RPMI8226 (cell line): ENCODE data around the gene ADGRD1.

Source experiments
- DNase-seq: peaks from one replicate; pipeline ENCODE4 v3.0.0-alpha.2; 2015

The ADGRD1 gene

DNA sequence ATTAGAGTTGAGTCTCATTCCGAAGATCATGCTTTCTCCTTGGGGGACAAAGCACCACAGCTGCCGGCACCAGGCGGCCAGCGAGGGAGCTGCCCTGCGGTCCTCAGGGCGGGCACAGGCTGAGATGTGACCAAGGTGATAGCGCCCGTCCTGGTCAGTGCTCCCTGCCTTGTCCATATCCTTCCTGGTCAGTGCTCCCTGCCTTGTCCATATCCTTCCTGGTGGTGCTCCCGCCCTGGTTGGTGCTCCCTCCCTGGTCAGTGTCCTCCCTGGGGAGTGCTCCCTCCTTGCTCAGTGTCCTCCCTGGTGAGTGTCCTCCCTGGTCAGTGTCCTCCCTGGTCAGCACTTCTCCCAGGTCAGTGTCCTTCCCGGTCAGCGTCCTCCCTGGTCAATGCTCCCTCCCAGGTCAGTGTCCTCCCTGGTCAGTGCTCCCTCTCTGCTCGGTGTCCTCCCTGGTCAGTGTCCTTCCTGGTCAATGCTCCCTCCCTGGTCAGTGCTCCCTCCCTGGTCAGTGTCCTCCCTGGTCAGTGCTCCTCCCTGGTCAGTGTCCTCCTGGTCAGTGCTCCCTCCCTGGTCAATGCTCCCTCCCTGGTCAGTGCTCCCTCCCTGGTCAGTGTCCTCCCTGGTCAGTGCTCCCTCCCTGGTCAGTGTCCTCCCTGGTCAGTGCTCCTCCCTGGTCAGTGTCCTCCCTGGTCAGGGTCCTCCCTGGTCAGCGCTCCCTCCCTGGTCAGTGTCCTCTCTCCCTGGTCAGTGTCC is 92.2 kb downstream of the ADGRD1 start:
- DNase-seq: no peak

DNA sequence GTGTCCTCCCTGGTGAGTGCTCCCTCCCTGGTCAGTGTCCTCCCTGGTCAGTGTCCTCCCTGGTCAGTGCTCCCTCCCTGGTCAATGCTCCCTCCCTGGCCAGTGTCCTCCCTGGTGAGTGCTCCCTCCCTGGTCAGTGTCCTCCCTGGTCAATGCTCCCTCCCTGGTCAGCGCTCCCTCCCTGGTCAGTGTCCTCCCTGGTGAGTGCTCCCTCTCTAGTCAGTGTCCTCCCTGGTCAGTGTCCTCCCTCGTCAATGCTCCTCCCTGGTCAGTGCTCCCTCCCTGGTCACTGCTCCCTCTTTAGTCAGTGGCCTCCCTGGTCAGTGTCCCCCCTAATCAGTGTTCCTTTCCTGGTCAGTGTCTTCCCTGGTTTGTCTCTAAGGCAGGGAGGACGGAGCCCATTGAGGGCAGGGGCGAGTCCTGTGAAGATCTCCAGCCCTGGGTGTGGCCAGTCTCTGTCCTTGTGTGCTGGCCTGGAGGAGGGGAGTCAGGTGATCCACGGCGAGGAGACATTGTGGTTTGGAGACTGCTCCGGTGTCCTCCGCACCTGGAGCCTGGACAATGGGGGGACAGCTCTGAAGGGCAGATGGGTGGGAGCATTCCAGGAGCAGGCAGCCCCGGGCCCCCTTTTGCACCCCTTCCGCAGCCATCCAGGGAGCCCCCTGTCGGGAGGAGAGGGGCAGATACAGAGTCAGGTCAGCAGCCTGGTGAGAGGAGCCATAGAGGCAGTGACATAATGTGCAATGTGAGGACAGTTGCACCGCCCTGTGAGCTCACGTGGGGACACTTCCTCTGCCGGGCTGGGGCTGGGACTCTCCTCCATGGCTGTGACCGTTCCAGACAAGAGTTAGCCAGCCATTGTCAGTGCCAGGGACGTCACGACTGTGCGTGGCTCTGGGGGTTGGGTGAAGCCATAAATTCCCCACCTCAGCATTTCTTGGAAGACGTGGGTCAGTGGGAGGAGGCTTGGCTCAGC is 93.4 kb downstream of the ADGRD1 start:
- peak; percentile 17 for DNase-seq

DNA sequence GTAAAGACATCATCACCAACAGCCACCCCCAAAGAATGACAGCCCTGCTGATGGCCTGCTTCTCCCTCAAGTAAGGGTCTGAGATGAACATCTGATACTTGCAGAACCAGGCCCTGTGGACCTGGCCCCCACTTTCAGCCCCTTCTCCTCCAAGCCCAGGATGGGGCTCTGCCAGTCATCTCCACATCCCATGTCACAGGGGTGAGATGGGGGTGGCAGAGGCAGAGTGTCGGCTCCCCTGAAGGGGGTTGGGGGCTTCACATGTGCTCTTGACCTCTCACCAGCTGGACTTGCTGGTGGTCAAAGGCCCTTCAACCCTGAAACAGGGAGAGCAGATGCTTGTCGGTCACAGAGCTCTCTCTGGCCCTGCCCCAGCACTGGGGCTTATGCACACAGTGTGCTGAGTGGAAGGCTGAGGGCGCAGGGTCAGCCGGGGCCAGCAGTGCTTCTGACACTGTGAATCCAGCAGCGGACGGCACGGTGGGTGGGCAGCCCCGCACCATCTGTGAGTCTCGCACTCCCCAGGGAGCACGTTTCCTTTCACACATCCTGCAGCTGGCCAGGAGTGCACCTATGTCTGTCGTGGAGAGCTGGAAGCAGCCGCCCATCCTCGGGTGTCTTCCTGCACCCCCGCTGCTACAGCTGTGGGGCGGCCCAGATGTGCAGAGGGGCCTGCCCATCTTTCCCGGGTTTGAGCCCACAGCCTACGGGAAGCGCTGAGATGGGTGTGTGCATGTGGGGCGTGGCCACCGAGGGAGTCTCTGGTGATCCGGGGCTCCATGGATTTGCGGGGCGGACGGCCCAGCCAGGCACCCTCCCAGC is 94.3 kb downstream of the ADGRD1 start:
- no peak for DNase-seq

DNA sequence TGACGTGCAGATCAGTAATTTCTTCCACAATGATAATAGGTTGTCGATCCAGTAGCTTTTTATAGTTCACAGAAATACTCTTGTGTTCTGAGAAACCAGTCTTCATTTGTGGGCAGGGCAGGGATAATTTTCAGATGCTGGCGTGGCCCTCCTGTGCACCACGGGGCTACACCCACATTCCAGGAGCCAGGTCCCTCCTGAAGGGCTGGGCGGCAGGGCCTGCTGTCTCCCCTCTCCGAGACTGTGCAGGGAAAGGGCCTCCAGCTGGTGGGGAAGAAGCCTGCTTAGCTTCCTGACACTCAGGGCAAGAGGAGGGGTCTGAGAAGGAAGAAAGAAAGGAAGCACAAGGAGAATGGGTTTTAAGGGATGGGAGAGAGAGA is 94.9 kb downstream of the ADGRD1 start:
- no peak for DNase-seq

DNA sequence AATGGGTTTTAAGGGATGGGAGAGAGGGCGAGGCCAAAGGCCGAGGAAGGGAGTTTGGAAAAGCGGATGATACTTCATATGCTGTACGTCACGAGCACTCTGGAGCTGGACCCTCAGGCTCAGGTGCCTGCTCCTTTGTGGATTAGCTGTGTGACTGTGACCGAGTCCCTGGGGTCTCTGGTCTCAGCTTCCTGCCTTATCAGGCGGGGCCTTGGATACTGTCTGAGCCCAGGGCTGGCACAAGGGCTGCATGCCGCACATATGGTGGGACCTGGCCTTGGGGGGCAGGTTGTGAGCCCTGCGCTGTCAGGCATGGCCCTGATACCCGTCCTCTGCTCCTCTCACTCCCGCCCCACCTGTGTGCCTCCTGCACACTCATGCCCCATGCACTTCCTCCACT is 95.3 kb downstream of the ADGRD1 start:
- no peak for DNase-seq

DNA sequence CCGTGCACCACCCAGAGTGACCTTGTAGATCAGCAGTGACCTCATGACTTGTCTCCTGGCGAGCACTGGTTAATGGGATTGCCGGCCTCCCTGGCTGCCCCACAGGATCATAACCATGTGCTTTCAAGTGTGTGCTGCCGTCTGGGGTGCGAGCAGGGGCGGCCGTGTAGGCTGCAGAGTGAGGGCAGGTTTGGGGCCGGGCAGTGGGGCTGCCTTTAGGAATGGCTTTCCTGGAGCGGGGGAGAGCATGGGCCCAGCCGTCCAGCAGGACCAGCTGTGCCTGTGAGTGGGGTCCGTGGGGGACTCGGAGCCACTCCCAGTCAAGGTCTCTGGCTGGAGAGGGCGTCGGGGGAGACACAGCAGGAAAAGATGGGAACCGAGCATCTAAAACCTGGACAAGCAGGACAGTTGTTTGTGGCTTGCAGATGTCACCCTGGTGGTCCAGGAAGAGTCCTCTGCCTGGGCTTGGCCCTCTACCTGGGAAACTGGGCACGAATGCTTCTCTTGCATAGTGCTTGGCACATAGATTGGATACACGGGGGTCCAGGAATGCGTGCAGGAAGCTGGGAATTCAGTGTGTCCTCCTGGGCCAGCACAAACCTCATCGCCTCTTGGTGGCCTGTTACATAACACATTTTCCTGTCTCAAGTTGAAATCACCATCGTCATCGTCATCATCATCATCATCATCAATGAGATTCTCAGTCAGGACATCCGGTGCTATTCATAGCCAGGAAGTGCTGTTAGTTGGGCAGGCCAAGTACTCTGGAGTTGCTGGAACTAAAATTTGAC is 96.0 kb downstream of the ADGRD1 start:
- DNase-seq: no peak

DNA sequence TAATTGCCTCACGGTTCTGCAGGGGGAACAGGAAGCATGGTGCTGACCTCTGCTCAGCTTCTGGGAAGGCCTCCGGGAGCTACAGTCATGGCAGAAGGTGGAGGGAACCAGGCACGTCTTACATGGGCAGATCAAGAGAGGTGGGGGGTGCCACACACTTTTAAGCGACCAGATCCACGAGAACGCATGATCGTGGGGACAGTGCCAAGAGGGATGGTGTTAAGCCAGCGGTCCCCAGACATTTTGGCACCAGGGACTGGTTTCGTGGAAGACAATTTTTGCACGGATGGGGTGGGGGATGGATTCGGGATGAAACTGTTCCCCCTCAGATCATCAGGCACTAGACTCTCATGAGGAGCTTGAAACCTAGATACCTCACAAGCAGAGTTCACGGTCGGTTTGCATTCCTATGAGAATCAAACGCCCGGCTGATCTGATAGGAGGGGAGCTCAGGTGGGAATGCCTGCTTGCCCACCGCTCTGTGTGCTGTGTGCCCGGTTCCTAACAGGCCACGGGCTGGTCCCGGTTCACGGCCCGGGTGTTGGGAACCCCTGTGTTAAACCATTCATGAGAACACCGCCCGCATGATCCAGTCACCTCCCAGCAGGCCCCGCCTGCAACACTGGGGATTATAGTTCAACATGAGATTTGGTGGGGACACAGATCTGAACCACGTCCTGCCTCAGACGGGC is 96.9 kb downstream of the ADGRD1 start:
- no peak for DNase-seq

DNA sequence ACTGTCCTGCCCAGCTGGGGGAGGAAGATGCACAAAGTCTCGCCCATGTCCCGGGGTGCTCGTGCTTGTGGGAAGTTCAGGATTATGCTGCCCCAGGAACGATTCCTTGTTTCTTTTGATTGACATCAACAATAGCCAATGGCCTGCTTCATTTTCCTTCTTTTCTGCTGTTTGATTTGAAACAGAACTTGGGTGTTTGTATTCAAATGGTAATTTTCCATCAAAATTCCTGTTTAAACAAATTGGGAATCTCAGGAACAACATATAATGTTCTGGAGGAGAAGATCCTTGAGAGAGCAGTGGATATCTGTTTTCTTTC is 97.4 kb downstream of the ADGRD1 start:
- no peak for DNase-seq

DNA sequence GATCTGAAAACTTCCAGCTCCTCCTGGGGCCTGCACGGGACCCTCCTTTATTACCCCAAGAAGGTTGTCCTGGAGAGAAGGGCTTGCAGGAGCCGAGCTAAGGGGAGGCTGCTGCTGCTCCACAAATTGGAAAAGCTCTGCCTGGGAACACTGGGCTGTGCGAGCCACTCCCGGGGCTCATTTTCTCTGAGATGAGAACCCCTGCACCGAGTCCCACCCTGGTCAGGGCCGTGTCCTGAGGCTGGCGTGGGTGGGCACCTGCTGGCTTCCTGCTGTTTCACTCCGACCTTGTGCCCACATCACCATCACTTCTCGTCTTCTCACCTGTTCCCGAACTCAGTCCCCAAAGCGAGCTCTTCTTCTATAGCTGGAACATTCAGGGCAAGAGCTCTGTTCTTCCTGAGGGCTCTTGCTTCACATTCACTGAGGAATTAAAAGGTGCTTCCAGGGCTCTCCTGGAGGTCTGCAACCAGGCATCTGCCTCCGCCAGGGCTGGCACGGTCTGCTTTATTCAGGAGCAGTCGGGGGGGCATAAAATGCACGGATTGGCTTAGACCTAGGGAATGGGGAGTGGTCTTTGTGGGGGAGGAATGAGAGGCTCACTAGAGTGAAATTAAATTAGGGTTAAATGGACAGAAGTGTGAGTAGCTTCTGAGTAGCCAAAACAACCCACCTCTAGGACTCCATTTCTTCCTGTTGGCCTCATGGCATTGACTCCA is 98.5 kb downstream of the ADGRD1 start:
- no peak for DNase-seq

DNA sequence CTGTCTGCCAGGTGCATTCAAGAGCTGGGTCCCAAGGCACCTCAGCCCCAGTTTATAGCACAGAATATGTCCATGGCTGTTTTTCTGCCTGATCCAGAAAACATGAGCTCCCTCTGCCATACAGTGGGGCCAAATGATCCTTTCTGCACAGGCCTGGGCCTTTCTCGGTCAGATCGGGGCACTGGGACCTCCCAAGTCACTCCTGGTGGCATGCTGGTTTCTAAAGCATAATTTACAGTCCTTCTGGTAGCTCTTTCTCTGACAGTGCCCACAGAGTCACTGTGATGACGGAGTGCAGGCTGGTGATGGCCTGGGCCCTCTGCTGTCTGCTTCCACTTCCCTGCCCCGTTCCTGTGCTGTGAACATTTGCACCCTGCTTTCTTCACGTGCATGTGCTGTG is 99.2 kb downstream of the ADGRD1 start:
- DNase-seq: no peak

DNA sequence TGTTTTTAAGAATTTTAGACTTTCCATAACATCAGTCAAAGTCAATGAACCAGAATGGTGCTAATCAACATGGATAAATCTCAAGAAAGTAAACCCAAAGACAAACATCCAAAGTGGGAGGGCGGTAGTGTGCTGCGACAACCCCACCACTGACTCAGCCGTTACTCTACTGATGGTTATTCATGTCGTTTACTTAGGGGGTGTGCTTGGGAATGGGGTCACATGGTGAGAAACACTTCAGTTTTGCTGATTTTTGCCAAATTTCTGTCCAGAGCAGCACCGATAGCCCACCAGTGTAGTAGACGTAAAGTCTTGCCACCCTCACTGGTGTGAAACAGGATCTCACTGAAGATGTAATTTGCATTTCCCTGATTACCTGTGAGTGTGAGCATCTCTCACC is 99.9 kb downstream of the ADGRD1 start:
- no peak for DNase-seq

DNA sequence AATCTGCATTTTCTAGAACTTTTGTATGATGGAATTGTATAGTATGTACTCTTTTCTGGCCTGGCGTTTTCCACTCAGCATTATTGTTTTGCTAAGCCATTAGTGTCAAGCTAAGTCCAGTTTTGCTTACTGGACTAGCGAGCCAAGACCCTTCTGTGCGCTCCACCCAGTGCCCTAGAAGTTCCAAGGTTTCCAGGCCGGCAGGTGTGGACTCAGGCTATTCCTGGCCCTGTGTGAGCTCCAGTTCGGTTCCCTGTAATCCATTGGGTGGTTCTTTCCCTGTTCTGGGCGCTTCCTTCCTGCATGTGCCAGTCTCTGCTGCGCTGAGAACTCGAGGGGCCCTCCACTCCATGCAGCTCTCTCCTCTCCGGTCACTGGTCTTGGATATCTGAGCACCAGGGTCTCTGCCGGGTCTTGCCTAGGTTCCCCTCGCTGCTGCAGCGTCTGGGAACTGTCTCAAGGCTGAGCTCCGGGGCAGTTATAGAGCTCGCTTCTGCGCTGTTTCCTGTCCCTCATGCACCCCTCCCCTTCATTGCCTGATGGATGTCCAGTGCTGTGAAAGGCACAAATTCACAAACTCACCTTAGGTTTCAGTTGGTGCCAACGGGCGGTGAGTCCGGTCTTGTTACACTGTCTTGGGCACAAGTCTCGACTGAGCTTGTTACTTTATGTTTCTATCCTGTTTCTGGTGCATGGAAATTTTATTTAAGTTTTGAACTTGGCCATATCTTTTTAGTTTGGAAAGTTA is 100.8 kb downstream of the ADGRD1 start:
- DNase-seq: no peak

DNA sequence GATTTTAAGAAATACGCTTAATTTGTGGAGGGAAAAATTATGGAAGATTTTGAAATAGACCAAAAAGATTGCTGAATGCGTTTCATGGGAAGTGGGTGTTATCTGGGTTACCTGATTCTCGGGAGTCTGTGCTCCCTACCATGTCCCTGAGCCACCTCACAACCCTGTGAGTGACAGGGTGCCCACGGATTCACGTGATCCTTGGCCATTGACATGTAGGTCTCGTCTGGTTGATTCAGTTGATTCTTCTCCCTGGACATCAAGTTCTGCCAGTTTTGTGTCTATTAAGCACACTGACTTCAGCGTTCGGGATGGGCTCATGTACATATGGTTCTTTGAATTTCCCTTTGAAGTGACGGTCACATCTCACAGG is 101.4 kb downstream of the ADGRD1 start:
- no peak for DNase-seq

DNA sequence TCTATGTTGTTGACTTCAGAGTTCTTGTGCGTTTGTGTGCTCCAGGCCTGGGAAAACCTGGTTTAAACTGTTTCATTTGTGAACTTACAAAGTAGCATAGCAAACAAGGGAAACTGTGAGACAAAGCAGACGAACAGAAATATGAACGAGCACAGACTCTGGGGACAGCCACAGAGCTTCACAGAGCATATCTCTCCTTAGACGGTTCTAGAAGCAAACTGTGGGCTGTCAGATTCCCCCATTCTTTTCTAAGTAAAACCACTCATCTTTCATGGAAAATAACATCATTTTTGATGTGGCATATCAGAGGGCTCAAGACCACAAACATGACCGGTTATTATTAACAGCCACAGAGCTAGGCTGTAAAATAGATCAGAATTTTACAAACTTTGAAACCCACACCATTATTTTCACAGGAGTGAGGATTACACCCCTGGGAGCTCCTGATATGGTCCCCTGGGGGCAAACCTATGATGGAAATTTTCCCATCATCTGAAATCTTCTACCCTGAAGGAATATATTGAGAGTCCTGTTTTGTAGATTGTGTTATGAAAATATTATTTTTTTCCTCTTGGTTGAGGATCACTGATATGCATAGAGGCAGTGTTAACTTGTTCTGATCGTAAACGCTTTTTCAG is 102.0 kb downstream of the ADGRD1 start:
- no peak for DNase-seq

DNA sequence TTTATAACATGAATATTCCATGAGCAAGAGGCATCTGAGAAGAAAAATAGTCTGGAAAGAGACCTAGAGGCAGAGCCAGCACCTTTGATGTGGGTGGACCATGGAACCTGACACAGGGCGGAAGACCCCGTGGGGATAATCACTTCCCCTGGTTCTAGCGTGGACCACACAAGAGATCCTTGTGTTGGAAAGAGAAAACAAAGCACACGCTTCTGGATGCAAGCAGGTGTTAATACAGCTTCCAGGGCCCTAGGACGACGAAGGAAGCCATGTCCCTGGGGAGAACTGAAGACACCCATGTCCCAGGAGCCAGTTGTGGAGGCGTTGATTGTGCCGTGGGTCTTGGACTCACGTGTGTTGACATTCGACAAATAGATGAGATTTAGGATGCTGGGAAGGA is 102.9 kb downstream of the ADGRD1 start:
- no peak for DNase-seq

DNA sequence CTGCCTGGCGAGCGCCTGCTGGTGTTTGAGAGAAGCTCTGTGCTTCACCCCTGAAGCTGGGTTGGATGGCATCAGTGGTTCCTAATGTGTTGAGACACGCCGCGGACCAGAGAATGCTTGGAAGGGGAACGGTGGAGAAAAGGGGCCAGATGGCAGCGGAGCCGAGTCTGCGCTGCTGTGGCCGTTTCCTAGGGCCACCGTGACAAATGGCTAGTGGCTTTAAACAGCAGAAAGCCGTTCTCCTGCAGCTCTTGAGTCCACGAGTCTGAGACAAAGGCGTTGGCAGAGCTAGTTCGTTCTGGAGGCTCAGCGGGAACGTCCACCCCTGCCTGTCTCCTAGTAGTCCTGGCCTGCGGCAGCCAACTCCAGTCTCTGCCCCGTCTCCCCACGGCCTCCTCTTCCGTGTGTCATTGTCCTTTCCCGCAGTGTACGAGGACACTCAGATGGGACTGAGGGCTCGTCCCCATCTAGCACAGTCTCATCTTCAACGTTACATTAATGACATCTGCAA is 103.6 kb downstream of the ADGRD1 start:
- no peak for DNase-seq

DNA sequence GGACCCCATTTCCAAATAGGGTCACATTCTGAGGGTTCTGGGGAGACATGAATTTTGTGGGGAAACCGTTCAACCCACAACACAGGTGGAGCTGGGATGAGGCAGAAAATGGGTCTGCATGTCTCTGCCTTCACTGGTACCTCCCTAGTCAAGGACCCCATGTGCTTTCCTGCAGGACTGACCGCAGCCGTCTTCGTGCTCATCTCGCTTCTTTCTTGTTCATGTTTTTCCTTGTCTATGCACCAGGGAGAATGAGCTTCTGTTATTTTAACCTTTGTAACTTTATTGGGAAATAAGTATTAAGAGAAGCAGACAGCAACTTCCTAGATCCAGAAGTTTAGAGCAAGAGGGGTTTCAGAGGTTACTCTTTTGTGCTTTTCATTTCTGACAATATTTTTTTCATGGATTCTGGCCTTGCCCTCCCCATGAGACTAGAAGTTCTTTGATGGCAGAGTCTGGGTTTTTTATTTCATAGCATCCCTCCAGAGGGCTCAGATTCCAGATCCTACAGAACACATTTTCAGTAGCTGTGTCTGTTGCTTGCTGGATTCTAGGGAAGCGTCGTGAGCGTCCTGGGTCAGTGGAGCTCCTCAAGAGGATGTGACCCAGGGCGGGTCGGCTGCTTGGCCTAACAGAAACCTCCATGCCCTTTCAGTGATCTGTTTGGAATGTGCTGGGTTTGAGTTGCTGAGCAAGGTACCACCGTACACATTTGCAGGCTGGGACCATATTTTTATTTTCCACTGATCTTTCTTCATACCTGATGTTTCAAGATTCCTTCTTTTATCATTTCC is 104.2 kb downstream of the ADGRD1 start:
- no peak for DNase-seq

DNA sequence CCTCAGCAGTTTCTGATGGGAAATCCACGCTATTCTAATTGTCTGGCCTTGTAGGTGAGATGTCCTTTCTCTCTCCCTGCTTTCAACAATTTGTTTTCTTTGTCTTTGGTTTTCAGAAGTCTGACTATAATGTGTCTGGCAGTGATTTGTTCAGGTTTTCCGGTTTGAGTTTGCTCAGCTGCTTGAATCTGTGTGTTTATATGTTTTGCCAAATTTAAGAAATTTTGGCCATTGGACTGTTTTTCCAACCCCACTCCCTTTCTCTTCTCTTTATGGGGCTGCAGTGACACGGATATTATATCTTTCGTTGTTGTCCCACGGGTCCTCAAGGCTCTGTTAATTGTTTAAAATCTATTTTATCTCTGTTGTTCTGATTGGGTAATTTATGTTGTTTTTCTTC is 105.0 kb downstream of the ADGRD1 start:
- no peak for DNase-seq
